Neural progenitor cell (in vitro differentiated cells): ENCODE data around the gene C11orf58. TPM values are rescaled to one million over a fixed set of nuclear protein-coding genes. Genes with fewer than 3 reads are reported as not detected.

ENCODE experiments used
- DNase-seq: peaks from one replicate; pipeline ENCODE4 v3.0.0-alpha.2; 2016; ENCODE audit warnings: low spot score
- H2AFZ ChIP-seq: fragments of 200-600 bp; sonication (generic); replicated peaks from 2 replicates; pipeline ENCODE4 v1.6.1; 2016; ENCODE audit warnings: antibody characterized with exemption
- H3F3A ChIP-seq: fragments of 200-600 bp; sonication (generic); 2 replicates; pipeline ENCODE4 v1.6.1; 2016; ENCODE audit warnings: antibody characterized with exemption, low read depth
- H3K27ac ChIP-seq: fragments of 200-600 bp; sonication (generic); 2 replicates; pipeline ENCODE4 v1.5.1; 2016; ENCODE audit warnings: mild to moderate bottlenecking
- H3K27me3 ChIP-seq: fragments of 200-600 bp; sonication (generic); 2 replicates; pipeline ENCODE4 v1.6.1; 2016; ENCODE audit warnings: mild to moderate bottlenecking, moderate library complexity
- H3K36me3 ChIP-seq: fragments of 200-600 bp; sonication (generic); 2 replicates; pipeline ENCODE4 v1.5.1; 2016
- H3K4me1 ChIP-seq: fragments of 200-600 bp; sonication (generic); 2 replicates; pipeline ENCODE4 v1.6.1; 2016; ENCODE audit warnings: mixed run types
- H3K4me2 ChIP-seq: fragments of 200-600 bp; sonication (generic); 2 replicates; pipeline ENCODE4 v1.6.1; 2016
- H3K4me3 ChIP-seq: fragments of 200-600 bp; sonication (generic); 2 replicates; pipeline ENCODE4 v1.5.1; 2016
- H3K79me2 ChIP-seq: fragments of 200-600 bp; sonication (generic); 2 replicates; pipeline ENCODE4 v1.6.1; 2016; ENCODE audit warnings: low read depth
- H3K9ac ChIP-seq: fragments of 200-600 bp; sonication (generic); 2 replicates; pipeline ENCODE4 v1.6.1; 2016
- H3K9me3 ChIP-seq: fragments of 200-600 bp; sonication (generic); 2 replicates; pipeline ENCODE4 v1.5.1; 2016; ENCODE audit warnings: low read depth
- H4K20me1 ChIP-seq: fragments of 200-600 bp; sonication (generic); 2 replicates; pipeline ENCODE4 v1.6.1; 2016; ENCODE audit warnings: low read depth
- H3K27ac Mint-ChIP-seq: 3 replicates; pipeline ENCODE4 v1.8.0; 2021; ENCODE audit warnings: mixed read lengths
- H3K27me3 Mint-ChIP-seq: 2 replicates; pipeline ENCODE4 v1.8.0; 2022; ENCODE audit warnings: low read depth, mild to moderate bottlenecking, inconsistent platforms, moderate library complexity, mixed read lengths; ENCODE audit not compliant: insufficient read depth
- H3K36me3 Mint-ChIP-seq: 3 replicates; pipeline ENCODE4 v1.8.0; 2021; ENCODE audit warnings: mixed read lengths
- H3K4me1 Mint-ChIP-seq: 3 replicates; pipeline ENCODE4 v1.8.0; 2021; ENCODE audit warnings: mixed read lengths
- H3K4me3 Mint-ChIP-seq: 3 replicates; pipeline ENCODE4 v1.8.0; 2021; ENCODE audit warnings: mild to moderate bottlenecking, moderate library complexity, mixed read lengths
- H3K9me3 Mint-ChIP-seq: 3 replicates; pipeline ENCODE4 v1.8.0; 2020; ENCODE audit warnings: mixed read lengths
- EZH2 ChIP-seq: fragments of 200-600 bp; sonication (generic); IDR thresholded peaks from 2 replicates; pipeline ENCODE4 v1.6.1; 2017; ENCODE audit warnings: antibody characterized with exemption, mild to moderate bottlenecking, moderate library complexity
- EZH2phosphoT487 ChIP-seq: fragments of 200-600 bp; sonication (generic); IDR thresholded peaks from 2 replicates; pipeline ENCODE4 v1.6.1; 2017; ENCODE audit warnings: antibody characterized with exemption
- total RNA-seq: library from RNA; depleted of rRNA; stranded (reverse); fragments of >200 nt; gene quantifications from 2 replicates; pipeline ENCODE4 v1.2.3, GENCODE V29; 2015; ENCODE audit warnings: low replicate concordance
- TF ChIP-seq, protein P1 (sequence below): fragments of 200-600 bp; sonication (generic); IDR thresholded peaks from 2 replicates; pipeline ENCODE4 v1.5.1; 2017; ENCODE audit warnings: antibody characterized with exemption, mild to moderate bottlenecking

C11orf58 gene
- total RNA-seq, 1 donor from 2014 or later = 320 TPM

DNA sequence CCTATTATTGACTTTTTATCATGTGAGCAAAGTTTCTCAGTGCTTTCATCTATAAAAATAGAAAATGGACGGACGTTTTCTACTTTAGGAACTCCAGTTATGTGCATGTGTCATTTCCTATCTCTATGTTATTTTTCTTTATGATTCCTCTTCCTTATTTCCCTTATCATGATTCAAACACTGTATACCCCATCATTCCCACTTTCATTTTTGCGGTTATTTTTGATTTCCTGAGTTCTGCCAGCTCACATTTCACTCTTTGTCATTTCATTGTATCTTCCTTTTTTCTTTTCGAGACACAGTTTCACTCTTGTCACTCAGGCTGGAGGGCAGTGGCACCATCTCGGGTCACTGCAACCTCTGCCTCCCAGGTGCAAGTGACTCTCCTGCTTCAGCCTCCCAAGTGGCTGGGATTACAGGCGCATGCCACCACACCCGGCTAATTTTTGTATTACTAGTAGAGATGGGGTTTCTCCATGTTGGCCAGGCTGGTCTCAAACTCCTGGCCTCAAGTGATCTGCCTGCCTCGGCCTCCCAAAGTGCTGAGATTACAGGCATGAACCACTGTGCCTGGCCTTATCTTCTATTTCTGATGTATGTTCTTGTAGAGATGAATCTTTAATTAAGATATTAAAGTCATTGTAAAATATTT lies 21.5 kb downstream of the C11orf58 start:
- H3K4me3 ChIP-seq = no peak overlapping the region
- peaks cover 18% of the 10 kb centered on the region for H3K36me3 Mint-ChIP-seq
- H3K79me2 ChIP-seq = no peaks in the 10 kb centered on the region
- no peaks in the 10 kb centered on the region for H3K4me1 ChIP-seq
- H3K4me3 Mint-ChIP-seq = no peak overlapping the region
- no peak overlapping the region for H2AFZ ChIP-seq
- H3F3A ChIP-seq = peaks cover 35% of the 10 kb centered on the region
- no peaks in the 10 kb centered on the region for H4K20me1 ChIP-seq
- H3K27me3 Mint-ChIP-seq = no peaks in the 10 kb centered on the region
- H3K27me3 ChIP-seq = no peaks in the 10 kb centered on the region
- H3K27ac Mint-ChIP-seq = no peak overlapping the region
- TF ChIP-seq, protein P1, sequence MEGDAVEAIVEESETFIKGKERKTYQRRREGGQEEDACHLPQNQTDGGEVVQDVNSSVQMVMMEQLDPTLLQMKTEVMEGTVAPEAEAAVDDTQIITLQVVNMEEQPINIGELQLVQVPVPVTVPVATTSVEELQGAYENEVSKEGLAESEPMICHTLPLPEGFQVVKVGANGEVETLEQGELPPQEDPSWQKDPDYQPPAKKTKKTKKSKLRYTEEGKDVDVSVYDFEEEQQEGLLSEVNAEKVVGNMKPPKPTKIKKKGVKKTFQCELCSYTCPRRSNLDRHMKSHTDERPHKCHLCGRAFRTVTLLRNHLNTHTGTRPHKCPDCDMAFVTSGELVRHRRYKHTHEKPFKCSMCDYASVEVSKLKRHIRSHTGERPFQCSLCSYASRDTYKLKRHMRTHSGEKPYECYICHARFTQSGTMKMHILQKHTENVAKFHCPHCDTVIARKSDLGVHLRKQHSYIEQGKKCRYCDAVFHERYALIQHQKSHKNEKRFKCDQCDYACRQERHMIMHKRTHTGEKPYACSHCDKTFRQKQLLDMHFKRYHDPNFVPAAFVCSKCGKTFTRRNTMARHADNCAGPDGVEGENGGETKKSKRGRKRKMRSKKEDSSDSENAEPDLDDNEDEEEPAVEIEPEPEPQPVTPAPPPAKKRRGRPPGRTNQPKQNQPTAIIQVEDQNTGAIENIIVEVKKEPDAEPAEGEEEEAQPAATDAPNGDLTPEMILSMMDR = no peak
- TF ChIP-seq EZH2 = no peak
- no peak for TF ChIP-seq EZH2phosphoT487
- H3K9ac ChIP-seq = no peak overlapping the region
- no peaks in the 10 kb centered on the region for H3K9me3 ChIP-seq
- H3K9me3 Mint-ChIP-seq = no peaks in the 10 kb centered on the region
- DNase-seq = no peak
- H3K4me2 ChIP-seq = no peak overlapping the region
- H3K4me1 Mint-ChIP-seq = no peaks in the 10 kb centered on the region
- peaks cover 1% of the 10 kb centered on the region for H3K36me3 ChIP-seq
- peak overlapping the region; percentile 37 for H3K27ac ChIP-seq

DNA sequence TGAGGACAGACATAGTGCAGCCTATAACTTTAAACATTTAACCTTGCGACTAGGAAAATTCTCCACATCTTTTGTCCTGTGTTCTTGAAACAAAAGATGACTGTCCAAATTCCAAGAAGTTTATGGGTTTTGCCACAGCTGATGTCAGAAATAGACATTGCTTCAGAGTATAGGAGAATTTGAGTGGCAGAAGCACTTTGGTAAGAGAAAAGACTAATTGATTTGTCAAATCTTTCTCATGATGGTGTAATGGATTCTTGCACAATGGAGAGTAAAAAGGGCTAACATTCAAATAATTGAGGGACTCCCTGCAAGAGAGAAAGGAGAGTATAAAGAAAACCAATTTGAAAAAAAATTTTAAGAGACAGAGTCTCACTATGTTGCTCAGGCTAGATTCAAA lies 25.3 kb downstream of the C11orf58 start:
- H3K36me3 Mint-ChIP-seq = peaks cover 4% of the 10 kb centered on the region
- no peaks in the 10 kb centered on the region for H3K27me3 Mint-ChIP-seq
- no peaks in the 10 kb centered on the region for H3K9me3 ChIP-seq
- H2AFZ ChIP-seq = no peak overlapping the region
- no peak overlapping the region for H3K4me3 ChIP-seq
- H3K79me2 ChIP-seq = no peaks in the 10 kb centered on the region
- TF ChIP-seq EZH2phosphoT487 = no peak
- no peak for TF ChIP-seq EZH2
- TF ChIP-seq, protein P1 = no peak
- no peak overlapping the region for H3K27ac ChIP-seq
- no peaks in the 10 kb centered on the region for H3K36me3 ChIP-seq
- H3K9me3 Mint-ChIP-seq = no peaks in the 10 kb centered on the region
- peaks cover 19% of the 10 kb centered on the region for H3F3A ChIP-seq
- H3K27me3 ChIP-seq = no peaks in the 10 kb centered on the region
- no peaks in the 10 kb centered on the region for H3K4me1 ChIP-seq
- no peaks in the 10 kb centered on the region for H4K20me1 ChIP-seq
- DNase-seq = no peak
- no peak overlapping the region for H3K9ac ChIP-seq
- no peak overlapping the region for H3K4me2 ChIP-seq
- H3K27ac Mint-ChIP-seq = no peak overlapping the region
- no peak overlapping the region for H3K4me3 Mint-ChIP-seq
- H3K4me1 Mint-ChIP-seq = no peaks in the 10 kb centered on the region

DNA sequence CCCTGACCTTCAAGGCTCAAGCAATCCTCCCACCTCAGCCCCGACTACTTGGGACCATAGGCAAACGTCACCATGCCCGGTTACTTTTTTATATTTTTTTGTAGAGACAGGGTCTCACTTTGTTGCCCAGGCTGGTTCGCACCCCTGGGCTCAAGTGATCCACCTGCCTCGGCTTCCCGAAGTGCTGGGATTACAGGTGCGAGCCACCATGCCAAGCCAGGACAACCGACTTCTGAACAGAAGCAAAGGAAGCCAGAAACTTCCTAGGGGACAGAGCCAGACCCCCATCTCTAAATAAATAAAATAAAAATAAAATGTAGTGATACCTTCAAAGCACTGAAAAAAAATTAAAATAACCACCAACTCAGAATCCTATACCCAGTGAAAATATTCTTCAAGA lies 26.4 kb downstream of the C11orf58 start:
- H3K4me2 ChIP-seq = no peak overlapping the region
- no peaks in the 10 kb centered on the region for H4K20me1 ChIP-seq
- Mint-ChIP-seq H3K9me3 (no peaks in the 10 kb centered on the region), H3K27ac (no peak overlapping the region), H3K4me1 (no peaks in the 10 kb centered on the region), H3K36me3 (no peaks in the 10 kb centered on the region), H3K27me3 (no peaks in the 10 kb centered on the region), H3K4me3 (no peak overlapping the region)
- H2AFZ ChIP-seq = no peak overlapping the region
- H3K9ac ChIP-seq = no peak overlapping the region
- no peaks in the 10 kb centered on the region for H3K9me3 ChIP-seq
- TF ChIP-seq, protein P1 = no peak
- H3K79me2 ChIP-seq = no peaks in the 10 kb centered on the region
- H3K4me1 ChIP-seq = no peaks in the 10 kb centered on the region
- H3K27ac ChIP-seq = no peak overlapping the region
- no peaks in the 10 kb centered on the region for H3K27me3 ChIP-seq
- peaks cover 7% of the 10 kb centered on the region for H3F3A ChIP-seq
- no peak for DNase-seq
- H3K4me3 ChIP-seq = no peak overlapping the region
- no peaks in the 10 kb centered on the region for H3K36me3 ChIP-seq
